OCI-LY7 (cell line): ENCODE results near the gene B3GNT3. TPM values are rescaled to one million over a fixed set of nuclear protein-coding genes. Genes with fewer than 3 reads are reported as not detected.

ENCODE experiments used
- BruUV-seq: library from RNA; stranded (reverse); fragments of 400-500 nt; replicated peaks from 2 replicates; lab custom pipeline; 2021; lab: Mats Ljungman, UMichigan
- CTCF ChIA-PET: fragments of 300-600 bp; sonication (Branson Sonifier 250); formaldehyde crosslinking; loops from one replicate; lab custom pipeline; 2022; ENCODE audit warnings: antibody characterized with exemption; ENCODE audit not compliant: unreplicated experiment; lab: Charles Lee
- POLR2A ChIA-PET: fragments of 300-600 bp; sonication (Branson Sonifier 250); formaldehyde crosslinking; loops from one replicate; lab custom pipeline; 2022; ENCODE audit warnings: antibody characterized with exemption; lab: Charles Lee
- DNase-seq: peaks from one replicate; pipeline ENCODE4 v3.0.0-alpha.2; 2015; ENCODE audit warnings: low spot score
- H2AFZ ChIP-seq: fragments of 200-600 bp; sonication (generic), shearing (Covaris generic); 2 replicates; pipeline ENCODE4 v1.6.1; 2014; ENCODE audit warnings: mild to moderate bottlenecking, antibody characterized with exemption, low read length, moderate library complexity
- H3K27ac ChIP-seq: fragments of 200-600 bp; sonication (generic); 2 replicates; pipeline ENCODE4 v1.5.1; 2014; ENCODE audit warnings: mixed run types, low read depth, mild to moderate bottlenecking, moderate library complexity, low read length, inconsistent platforms; ENCODE audit not compliant: poor library complexity, severe bottlenecking
- H3K36me3 ChIP-seq: fragments of 200-600 bp; sonication (generic); 2 replicates; pipeline ENCODE4 v1.6.1; 2014; ENCODE audit warnings: mild to moderate bottlenecking, antibody characterized with exemption, low read length, moderate library complexity, mixed read lengths; ENCODE audit not compliant: insufficient read depth
- H3K4me1 ChIP-seq: fragments of 200-600 bp; sonication (generic); 2 replicates; pipeline ENCODE4 v1.5.1; 2014; ENCODE audit warnings: mild to moderate bottlenecking, low read length; ENCODE audit not compliant: insufficient read depth, poor library complexity, severe bottlenecking
- H3K4me2 ChIP-seq: fragments of 200-600 bp; sonication (generic); 2 replicates; pipeline ENCODE4 v1.6.1; 2014; ENCODE audit warnings: mild to moderate bottlenecking, low read length
- H3K4me3 ChIP-seq: fragments of 200-600 bp; sonication (generic); 2 replicates; pipeline ENCODE4 v1.5.1; 2014; ENCODE audit warnings: mild to moderate bottlenecking, low read depth, low read length; ENCODE audit not compliant: poor library complexity, severe bottlenecking
- H3K79me2 ChIP-seq: fragments of 200-600 bp; sonication (generic); 2 replicates; pipeline ENCODE4 v1.6.1; 2016; ENCODE audit warnings: low read depth, mild to moderate bottlenecking, low read length, moderate library complexity, mixed read lengths; ENCODE audit not compliant: insufficient read depth
- H3K9me2 ChIP-seq: fragments of 200-600 bp; sonication (generic); 2 replicates; pipeline ENCODE4 v1.6.1; 2016; ENCODE audit warnings: mild to moderate bottlenecking, low read length, mixed read lengths; ENCODE audit not compliant: insufficient read depth
- H3K9me3 ChIP-seq: fragments of 200-600 bp; sonication (generic); 2 replicates; pipeline ENCODE4 v1.6.1; 2014; ENCODE audit warnings: mild to moderate bottlenecking, mixed run types, low read length, mixed read lengths
- H4K20me1 ChIP-seq: fragments of 200-600 bp; sonication (generic); 2 replicates; pipeline ENCODE4 v1.6.1; 2014; ENCODE audit warnings: mild to moderate bottlenecking, antibody characterized with exemption, low read length, moderate library complexity, mixed read lengths; ENCODE audit not compliant: insufficient read depth
- CTCF ChIP-seq: fragments of 200-600 bp; sonication (generic); conservative IDR thresholded peaks from 2 replicates; pipeline ENCODE4 v1.5.1; 2014; ENCODE audit warnings: mild to moderate bottlenecking, antibody characterized with exemption, low read length, moderate library complexity, mixed read lengths
- EZH2phosphoT487 ChIP-seq: fragments of 200-600 bp; sonication (generic); IDR thresholded peaks from 2 replicates; pipeline ENCODE4 v1.6.1; 2018; ENCODE audit warnings: low read depth, borderline replicate concordance, mild to moderate bottlenecking, mixed run types, antibody characterized with exemption, low read length, moderate library complexity, mixed read lengths
- intact Hi-C: fragments of 100-400 bp; cut with micrococcal nuclease; formaldehyde crosslinking; loops from one replicate; pipeline ENCODE4 v1.10.0; 2022; ENCODE audit not compliant: unreplicated experiment
- total RNA-seq, 2 experiments: library from RNA; depleted of rRNA in 1 of 2; stranded (reverse); fragments of >200 nt in 1 of 2; shearing (Covaris generic) in 1 of 2; gene quantifications; 2 replicates each; pipeline ENCODE4 v1.2.3, GENCODE V29; 2014 to 2022

Gene B3GNT3
- total RNA-seq, 2 experiments from 2014 or later: not detected

DNA sequence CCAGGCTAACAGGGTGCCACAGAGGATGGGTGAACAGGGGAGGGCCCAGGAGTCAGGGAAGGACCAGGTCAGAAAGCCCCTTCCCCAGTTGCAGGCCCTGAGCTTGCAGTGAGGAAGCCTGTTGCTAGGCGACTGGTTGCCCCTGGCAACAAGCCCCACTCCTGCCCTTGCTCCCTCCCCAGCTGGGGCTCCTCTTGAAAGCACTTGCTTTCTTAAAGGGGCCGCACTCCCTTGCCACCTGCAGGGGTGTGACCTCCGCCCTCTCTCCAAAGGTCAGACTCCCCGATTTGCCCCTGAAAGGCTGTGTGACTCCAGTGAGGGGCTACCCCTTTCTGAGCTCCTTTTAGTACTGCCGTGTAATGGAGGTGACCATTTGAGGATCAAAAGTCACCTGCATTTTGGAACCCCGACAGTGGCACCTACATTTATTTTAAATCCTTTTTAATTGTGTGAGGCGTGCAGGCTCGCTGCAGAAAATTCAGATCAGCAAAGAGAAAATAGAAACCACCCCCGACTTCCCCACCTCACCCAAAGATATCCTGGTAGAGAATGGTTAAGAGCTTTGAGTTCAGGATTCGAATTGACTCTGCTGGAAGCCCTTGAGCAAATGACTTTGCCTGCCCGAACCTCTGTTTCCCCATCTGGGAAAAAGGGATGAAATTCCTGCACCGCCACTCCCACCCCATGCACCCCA is 38.8 kb upstream of the B3GNT3 start:
- intact Hi-C loops: loop anchor here (2.0 to 10.0 kb wide), 2 partner anchors 17 to 231 kb away; a partner anchor contains a TSS
- no peaks in the 10 kb centered on the region for H3K9me2 ChIP-seq
- H3K4me2 ChIP-seq: peak overlapping the region; percentile 80
- no peak for TF ChIP-seq EZH2phosphoT487
- peak overlapping the region; percentile 54 for H3K4me3 ChIP-seq
- H3K4me1 ChIP-seq: peaks cover 70% of the 10 kb centered on the region
- ChIA-PET POLR2A (interaction anchor here (0.7 kb wide), 1 partner anchor 17 kb away, joined by 3 read pairs; no protein-coding TSS in a partner anchor), CTCF (no interaction called here)
- H3K9me3 ChIP-seq: no peaks in the 10 kb centered on the region
- no peaks in the 10 kb centered on the region for H4K20me1 ChIP-seq
- peak; percentile 91 for DNase-seq
- no TSS peak for BruUV-seq
- peaks cover 73% of the 10 kb centered on the region for H3K36me3 ChIP-seq
- H3K79me2 ChIP-seq: peaks cover 31% of the 10 kb centered on the region
- peak overlapping the region; percentile 93 for H3K27ac ChIP-seq
- no peak overlapping the region for H2AFZ ChIP-seq

DNA sequence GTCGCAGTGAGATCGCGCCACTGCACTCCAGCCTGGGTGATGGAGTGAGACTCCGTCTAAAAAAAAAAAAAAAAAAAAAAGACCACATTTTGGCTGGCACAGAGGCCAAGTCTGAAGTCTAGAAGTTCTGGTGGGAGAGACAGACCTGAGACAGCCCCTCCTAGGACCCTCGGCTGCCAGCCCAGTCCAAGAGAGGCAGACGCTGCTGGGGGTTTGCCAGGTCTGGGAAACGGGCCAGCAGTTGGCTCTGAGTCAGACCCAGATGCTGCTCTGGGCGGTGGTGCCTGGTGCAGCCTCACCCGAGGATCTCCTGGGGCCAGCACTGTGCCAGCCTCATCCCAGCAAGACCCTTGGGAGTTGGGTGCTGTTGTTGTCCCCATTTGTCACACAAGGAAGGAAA is 37.8 kb upstream of the B3GNT3 start:
- intact Hi-C loops: loop anchor here (10.0 kb wide), 1 partner anchor 232 kb away; a partner anchor contains a TSS
- Histone ChIP-seq H3K79me2 (peaks cover 27% of the 10 kb centered on the region), H3K9me3 (no peaks in the 10 kb centered on the region), H4K20me1 (no peaks in the 10 kb centered on the region), H3K4me3 (no peak overlapping the region), H3K4me1 (peaks cover 64% of the 10 kb centered on the region), H3K9me2 (no peaks in the 10 kb centered on the region), H3K4me2 (no peak overlapping the region), H2AFZ (no peak overlapping the region), H3K27ac (no peak overlapping the region), H3K36me3 (peaks cover 81% of the 10 kb centered on the region)
- ChIA-PET POLR2A (interaction anchor here (0.6 kb wide), 1 partner anchor 332 kb away, joined by 3 read pairs; no protein-coding TSS in a partner anchor), CTCF (no interaction called here)
- no TSS peak for BruUV-seq
- TF ChIP-seq CTCF (no peak), EZH2phosphoT487 (no peak)
- DNase-seq: no peak

- no peak overlapping the region for H3K4me3 ChIP-seq
- H3K4me2 ChIP-seq: no peak overlapping the region
- CTCF ChIA-PET: interaction anchor here (0.5 to 0.6 kb wide), 2 partner anchors 34 to 41 kb away, joined by 3 to 4 read pairs; no protein-coding TSS in a partner anchor
- TF ChIP-seq EZH2phosphoT487 (no peak), CTCF (no peak)
- H3K27ac ChIP-seq: no peak overlapping the region
- H4K20me1 ChIP-seq: no peaks in the 10 kb centered on the region
- BruUV-seq: no TSS peak
- peaks cover 13% of the 10 kb centered on the region; the same call in 1 of the 2 replicates for H3K79me2 ChIP-seq
- H3K9me3 ChIP-seq: no peaks in the 10 kb centered on the region
- POLR2A ChIA-PET: no interaction called here
- H2AFZ ChIP-seq: no peak overlapping the region
- intact Hi-C loops: loop anchor here (10.0 kb wide), 1 partner anchor 234 kb away; a partner anchor contains a TSS
- H3K9me2 ChIP-seq: no peaks in the 10 kb centered on the region
- no peak for DNase-seq
- H3K4me1 ChIP-seq: peaks cover 53% of the 10 kb centered on the region
- peaks cover 89% of the 10 kb centered on the region for H3K36me3 ChIP-seq
These were observed 36.4 kb upstream of the B3GNT3 start for GRCh38 chr19:17758515-17758914.
